ENCODE results near the gene UPP1. TPM values are rescaled to one million over a fixed set of nuclear protein-coding genes. Genes with fewer than 3 reads are reported as not detected.
"Not testable (repeated sequence)": the region's sequence is repeated elsewhere in the genome, so short reads cannot be mapped to it uniquely, and the experiment has no call there.

UPP1 gene
- polyA plus RNA-seq (ENCODE audit: insufficient read length) = 2.1 TPM

DNA sequence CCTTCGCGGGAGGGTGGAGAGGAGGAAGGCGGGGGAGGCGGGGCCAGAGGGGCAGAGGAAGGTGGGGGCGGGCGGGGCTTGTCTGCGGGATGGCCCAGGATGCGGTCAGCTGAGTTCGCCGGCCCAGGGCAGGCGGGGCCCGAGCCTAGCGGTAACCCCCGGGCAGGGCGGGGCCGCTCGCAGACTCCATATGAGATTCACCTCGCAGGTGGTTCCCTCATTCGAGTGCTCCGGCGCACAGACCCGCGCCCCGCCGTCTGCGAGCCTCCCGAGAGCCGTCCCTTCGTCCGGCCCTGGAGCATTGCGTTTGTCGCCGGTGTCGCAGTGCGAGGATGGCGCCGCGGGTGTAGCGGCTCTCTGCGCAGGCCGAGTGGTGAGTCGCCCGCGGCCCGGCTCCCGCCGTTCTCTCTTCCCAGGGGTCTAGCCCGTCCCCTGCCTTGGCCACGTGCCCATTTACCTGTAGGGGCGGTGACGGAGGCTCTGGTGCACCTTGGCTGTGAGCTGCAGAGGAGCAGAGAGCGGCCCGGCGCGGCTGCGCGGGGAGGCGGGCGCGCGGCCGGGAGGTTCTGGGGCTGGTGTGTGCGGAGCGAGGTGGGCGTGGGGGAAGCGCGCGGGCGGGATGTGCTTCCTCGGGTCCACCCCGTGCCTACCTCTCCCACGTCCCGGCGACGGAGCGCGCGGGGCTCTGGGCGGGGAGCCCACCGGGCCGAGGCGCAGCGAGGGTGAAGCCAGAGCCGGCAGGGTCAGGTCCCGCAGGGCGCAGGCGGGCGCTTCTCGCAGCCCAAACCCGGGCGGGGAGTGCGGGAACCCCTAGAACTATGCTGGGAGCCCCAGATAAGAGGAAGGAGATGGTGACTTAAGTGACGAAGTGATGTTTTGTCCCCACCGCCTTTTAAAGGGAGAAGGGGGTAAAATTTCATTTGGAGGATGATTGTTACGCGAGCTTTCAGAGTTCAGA lies at the start of gene UPP1:
UPP1 (plus strand) TSS at position 220 of the 958 bp plus-strand sequence. CDS start 5,519 bp downstream, outside the sequence.
- peak; percentile 19 for DNase-seq

- no peak for DNase-seq
Observed at GRCh38 chr7:48040944-48041652, 48.0 kb upstream of the UPP1 start.

DNA sequence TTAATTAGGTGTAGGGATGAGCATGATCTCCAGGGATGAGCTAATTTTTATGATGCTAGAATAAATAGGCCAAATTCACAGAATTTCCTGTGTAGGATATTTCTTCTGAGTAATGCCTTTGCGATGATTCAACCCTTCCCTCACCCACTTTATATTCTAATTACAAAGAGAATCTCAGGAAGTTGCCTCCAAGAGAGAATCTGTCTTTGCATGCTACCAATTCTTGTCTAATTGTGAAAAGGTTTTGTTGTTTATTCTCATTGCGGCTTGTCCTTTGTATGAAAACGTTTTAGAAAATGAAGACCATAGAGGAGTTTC lies 47.5 kb upstream of the UPP1 start:
- no peak for DNase-seq

DNA sequence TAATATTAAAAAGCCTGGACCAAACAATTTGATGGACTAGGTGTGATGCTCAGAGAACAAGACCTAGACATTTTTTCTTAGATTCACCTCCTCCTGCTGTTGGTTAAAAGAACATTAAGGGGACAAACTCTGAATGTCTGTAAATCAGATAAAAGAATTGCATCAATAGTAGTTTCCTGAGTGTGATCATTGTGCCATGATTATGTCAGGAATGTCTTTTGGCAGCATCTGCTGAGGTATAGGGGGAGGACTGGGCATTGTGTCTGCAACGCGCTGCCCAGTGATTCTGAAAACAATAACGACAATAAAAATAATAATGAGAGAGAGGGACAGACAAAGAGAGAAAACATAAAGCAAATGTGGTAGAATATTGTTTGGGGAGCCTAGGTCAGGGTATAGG lies 46.8 kb upstream of the UPP1 start:
- DNase-seq = no peak

DNA sequence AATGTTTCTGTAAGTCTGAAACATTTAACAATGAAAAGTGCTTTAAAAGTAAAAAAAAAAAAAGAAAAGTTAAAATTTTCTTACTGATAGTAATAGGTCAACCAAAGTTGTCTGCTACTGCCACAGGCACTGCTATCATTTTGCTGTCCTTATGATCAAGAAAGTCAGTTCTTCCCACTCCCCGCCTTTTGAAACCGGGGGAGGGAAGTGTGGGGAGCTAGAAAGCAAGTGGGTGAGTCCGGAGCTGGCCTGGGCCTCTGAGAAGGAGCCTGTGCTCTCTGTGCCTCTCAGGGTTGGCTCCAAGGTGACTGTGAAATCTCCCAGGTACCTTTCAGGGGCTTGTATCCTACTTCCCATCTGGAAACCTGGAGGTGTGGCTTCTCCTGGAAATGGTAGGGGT lies 46.4 kb upstream of the UPP1 start:
- no peak for DNase-seq

DNA sequence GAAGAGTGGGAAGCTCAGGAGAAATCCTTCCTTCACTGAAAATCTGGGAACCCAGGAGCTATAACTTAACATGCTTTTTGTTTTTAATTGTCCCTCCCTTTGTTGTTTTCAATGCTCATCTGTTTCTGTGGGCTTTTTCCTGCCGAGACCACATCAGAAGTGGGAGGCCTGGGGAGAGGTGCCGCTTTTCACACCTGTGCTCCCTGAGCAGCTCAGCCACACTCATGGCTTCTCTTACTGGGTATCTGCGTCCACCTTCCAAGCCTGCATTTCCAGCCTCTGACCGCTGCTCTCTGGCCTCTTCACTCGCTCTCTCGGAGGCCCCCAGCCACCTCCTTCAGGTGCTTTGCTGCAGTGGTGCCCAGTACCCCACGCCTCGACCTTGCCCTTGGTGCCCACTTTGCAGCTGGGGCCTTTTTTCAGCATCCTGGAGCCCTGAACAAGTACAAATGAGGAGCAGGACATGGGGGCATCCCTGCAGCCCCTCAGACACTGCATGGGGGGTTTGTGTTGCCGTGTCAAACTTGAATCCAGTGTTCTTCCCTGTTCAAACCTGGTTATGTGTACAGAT lies 43.8 kb upstream of the UPP1 start:
- no peak for DNase-seq

GRCh38 chr7:48046458-48046857 lies 42.6 kb upstream of the UPP1 start:
- DNase-seq = no peak

GRCh38 chr7:48048113-48048512 lies 41.0 kb upstream of the UPP1 start:
- DNase-seq = no peak

DNA sequence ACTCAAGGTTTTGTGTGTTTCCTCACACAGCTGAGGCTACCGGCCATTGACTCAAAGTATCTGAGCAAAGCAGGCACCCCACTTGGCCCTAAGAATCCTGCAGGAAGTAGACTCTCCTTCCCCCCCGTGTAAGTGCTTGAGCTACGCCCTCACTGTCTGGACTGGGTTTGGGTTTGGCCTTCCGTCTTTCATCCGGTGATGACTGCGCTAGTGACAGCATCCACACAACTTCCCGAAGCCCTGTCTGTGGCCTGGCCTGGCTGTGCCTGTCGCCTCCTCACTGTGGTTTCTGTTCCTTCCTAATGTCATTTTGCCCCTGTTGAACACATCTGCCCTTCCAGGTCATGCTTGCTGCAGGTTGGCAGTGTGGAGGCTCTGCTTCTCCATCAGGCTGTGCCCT lies 39.2 kb upstream of the UPP1 start:
- DNase-seq = no peak

DNA sequence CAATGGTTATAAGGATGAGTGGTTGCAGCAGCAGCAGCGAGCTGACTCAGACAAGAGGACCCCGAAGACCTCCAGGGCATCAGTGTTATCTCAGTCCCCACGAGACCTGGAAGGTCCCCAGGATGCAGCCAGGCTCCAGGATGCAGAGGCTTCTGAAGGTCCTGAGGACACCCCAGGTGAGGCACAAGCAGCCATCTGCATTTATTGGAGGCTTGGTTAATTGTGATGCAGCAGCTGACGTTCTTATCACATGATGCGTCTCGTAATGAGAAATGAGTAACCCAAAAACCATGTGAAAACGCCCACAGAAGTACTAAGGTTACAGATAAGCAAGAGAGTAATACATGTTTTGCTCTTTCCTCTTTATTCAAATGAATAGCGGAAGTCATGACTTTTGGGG lies 36.3 kb upstream of the UPP1 start:
- no peak for DNase-seq

GRCh38 chr7:48053736-48054135 lies 35.3 kb upstream of the UPP1 start:
- DNase-seq = no peak

- DNase-seq = no peak
Observed at GRCh38 chr7:48058990-48059389, 30.1 kb upstream of the UPP1 start.

GRCh38 chr7:48059706-48060105 lies 29.4 kb upstream of the UPP1 start:
- no peak for DNase-seq

DNA sequence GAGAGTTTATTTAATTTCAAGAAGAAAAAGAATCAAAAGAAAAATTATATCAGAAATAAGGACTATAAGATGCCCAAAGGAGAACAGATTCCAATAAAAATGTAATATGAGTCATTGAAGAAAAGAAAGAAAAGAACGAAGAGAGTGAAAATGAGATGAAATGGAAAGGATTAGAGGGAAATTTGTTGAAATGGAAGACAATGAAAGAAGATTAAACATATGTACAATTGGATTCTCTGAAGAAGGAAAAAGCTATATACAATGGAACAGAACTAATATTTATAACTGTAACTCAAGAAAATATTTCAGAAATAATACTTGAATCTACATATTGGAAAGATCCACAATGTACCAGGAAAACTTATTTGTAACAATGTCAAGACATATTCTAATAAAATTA lies 25.1 kb upstream of the UPP1 start:
- DNase-seq = no peak

DNA sequence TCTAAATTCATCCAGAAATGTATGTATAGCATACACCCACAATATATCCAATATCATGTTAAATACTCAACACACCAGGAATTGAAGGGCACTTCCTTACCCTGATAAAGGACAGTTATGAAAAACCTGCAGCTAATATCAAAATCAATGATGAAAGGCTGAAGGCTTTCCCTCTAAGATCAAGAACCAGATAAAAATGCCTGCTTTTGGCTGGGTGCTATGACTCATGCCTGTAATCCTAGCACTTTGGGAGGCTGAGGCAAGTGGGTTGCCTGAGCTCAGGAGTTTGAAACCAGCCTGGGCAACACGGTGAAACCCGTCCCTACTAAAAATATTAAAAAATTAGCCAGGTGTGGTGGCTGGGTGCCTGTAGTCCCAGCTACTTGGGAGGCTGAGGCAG lies 21.6 kb upstream of the UPP1 start:
- no peak for DNase-seq

DNA sequence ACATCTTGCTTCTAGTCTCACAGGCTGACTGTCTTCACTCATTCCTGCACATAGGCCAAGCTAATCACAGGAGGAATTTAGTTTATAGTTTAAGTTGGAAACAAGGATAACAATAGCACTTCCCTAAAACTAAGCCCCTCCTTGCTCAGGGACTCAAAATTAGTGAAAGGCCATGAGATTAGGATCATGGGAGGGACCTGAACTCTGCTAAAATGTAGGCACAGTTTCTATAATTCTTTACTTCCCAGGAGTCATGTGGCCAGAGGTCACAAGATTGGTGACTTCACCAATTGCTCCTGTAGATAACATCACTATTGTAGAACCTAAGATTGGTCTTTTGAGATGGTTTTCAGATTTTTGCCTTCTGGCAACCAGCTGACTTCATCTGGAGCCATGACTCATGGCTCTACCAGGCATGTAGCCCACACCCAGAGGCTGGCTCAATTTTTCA lies 14.8 kb upstream of the UPP1 start:
- DNase-seq = no peak

DNA sequence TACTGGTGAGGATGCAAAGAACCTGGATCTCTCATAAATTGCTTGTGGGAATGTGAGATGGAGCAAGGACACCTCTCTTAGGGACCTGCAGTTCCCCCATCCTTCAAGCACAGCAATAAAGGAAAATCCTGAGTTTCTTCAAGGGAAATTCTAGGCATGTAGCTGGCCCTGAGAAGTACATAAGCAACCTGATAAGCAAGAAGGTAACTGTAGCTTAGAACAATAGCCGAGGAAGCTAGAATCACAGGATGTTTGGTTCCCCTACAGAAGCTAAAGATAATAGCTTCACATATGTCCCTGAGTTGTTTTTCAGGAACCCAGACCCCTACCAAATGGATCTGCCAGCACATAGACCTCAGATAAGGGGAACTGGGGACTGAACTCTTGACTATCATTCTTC lies 11.6 kb upstream of the UPP1 start:
- no peak for DNase-seq

GRCh38 chr7:48078470-48078869 lies 10.6 kb upstream of the UPP1 start:
- no peak for DNase-seq

GRCh38 chr7:48082378-48082777 lies 6.7 kb upstream of the UPP1 start:
- not testable (repeated sequence) for DNase-seq

DNA sequence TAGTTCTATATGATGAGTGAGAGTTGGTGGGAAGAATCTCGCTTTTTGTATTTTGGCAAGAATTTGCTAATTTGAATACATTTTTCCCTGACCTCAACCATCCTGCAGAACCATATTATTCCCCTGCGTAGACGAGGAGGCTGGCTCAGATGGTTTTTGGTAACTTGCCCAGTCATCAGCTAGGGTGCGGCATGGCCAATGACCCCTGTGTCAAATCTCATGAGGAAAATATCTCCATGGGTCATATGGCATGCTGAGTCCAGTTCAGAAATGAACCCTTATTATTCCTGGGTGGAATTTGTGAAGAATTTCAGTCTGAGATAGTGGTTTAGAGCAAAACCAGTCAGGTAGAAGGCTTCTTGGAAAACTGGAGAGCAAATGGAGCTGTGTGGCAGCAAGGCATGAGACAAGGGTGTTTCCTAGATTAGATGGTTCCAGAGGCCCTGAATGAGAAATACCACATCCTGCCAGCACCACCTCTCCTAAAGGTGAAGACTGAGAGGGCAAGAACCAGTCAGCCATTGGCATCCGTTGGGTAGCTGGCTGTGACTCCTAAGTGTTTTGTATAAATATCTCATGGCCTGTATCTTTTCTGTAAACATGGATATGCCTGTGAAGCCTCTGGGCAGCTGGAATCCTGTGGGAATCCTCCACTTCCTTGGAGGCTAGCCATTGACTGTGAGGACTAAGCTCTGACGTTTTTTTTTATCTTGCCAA lies 5.8 kb upstream of the UPP1 start:
- no peak for DNase-seq

GRCh38 chr7:48084727-48085432 lies 4.2 kb upstream of the UPP1 start:
- no peak for DNase-seq

- DNase-seq = no peak
Observed at GRCh38 chr7:48085433-48085791, 3.7 kb upstream of the UPP1 start.

All from hindlimb muscle (tissue), 1 donor.